ENCODE results near the gene DUS1L. TPM values are rescaled to one million over a fixed set of nuclear protein-coding genes. Genes with fewer than 3 reads are reported as not detected.

Gene DUS1L
- total RNA-seq, 1 donor from 2014 or later, result 75.2 TPM

- no peak for DNase-seq (ENCODE audit: extremely low read depth, low read depth, low spot score)
Measured at GRCh38 chr17:82029990-82030469, 35.6 kb downstream of the DUS1L start.

DNA sequence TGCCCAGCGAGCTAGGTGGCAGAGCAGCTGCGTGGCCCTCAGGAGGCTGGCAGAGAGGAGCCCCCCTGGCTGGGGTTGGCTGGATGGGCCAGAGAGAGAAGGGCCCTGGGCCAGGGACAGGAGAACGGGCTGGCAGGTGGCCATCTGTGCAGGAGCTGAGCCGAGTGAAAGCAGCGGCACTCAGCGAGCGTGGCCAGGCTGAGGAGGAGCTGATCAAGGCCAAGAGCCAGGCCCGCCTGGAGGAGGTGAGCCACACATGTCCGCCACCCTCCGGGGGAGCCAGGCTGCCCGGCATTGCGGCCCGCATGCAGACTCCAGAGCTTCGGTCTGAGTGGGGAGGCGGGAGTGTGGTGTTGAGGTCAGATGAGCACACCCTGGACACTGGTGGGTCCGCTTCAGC is 36.2 kb downstream of the DUS1L start:
- DNase-seq (ENCODE audit: extremely low read depth, low read depth, low spot score), result no peak

- no peak for DNase-seq (ENCODE audit: extremely low read depth, low read depth, low spot score)
Measured at GRCh38 chr17:82028966-82029365, 36.6 kb downstream of the DUS1L start.

GRCh38 chr17:82028246-82028645 is 37.4 kb downstream of the DUS1L start:
- DNase-seq (ENCODE audit: extremely low read depth, low read depth, low spot score), result no peak

GRCh38 chr17:82025401-82026107 is 40.0 kb downstream of the DUS1L start:
- DNase-seq (ENCODE audit: extremely low read depth, low read depth, low spot score), result no peak

DNA sequence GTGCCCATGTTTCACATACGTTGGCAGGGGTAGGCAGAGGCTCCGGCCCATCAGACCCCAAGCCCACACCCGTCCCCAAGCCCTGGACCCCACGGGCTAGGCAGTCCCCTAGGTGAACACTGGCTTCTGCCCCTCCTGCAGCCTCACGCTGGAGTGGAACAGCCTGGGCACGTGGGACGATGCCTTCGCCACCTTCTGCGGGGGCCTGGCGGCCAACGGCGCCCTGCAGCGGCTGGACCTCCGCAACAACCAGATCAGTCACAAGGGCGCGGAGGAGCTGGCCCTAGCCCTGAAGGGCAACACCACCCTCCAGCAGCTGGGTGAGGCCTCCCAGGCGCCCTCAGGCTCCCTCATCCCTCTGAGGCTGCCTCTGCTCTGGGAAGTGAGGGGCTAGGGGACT is 40.7 kb downstream of the DUS1L start:
- DNase-seq (ENCODE audit: extremely low read depth, low read depth, low spot score), result no peak

DNA sequence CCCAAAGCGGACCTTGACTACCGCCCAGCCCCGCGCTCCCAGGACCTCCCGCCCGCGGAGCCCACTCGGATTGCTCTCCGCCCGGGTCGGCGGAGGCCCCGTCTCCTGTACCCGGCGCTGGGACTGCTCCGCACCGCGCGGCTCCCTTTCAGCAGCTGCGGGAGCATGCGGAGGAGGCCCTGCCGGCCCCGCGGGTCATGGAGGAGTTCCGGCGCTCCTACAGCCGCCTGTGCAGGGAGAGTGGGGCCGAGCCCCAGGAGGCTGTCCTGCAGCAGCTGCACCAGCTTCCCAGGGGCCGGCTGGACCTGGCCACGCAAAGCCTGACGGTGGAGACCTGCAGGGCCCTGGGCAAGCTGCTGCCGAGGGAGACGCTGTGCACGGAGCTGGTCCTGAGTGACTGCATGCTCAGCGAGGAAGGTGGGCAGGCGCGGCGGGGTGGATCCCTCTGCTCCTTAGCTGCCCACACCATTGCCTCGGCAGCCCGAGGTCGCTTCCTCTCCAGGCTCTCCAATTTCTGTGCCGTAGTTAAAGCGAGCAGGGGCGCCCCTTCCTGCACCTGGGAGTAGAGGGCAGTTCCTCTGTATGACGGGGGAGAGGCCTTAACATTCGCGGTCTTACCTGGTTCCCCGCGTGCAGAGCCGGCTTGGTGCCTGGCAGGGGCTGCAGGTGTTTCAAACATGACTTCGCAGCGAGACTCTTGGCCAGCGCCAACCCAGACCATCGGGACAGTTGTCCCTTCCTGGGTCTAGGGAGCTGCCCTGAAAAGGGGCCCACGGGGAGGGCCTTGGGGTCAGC is 42.0 kb downstream of the DUS1L start:
- no peak for DNase-seq (ENCODE audit: extremely low read depth, low read depth, low spot score)

GRCh38 chr17:82022981-82023446 is 42.6 kb downstream of the DUS1L start, which contains the start of gene LRRC45:
Gene LRRC45, plus strand, starts transcription at chr17:82023305. Its CDS starts 339 bp downstream, at chr17:82023644.
- DNase-seq (ENCODE audit: extremely low read depth, low read depth, low spot score), result peak; percentile 84

- no peak for DNase-seq (ENCODE audit: extremely low read depth, low read depth, low spot score)
Measured at GRCh38 chr17:82022310-82022980, 43.2 kb downstream of the DUS1L start, which contains the start of gene CENPX. Gene CENPX, minus strand, starts transcription at chr17:82022878. Its CDS starts 17 bp downstream, at chr17:82022861.

DNA sequence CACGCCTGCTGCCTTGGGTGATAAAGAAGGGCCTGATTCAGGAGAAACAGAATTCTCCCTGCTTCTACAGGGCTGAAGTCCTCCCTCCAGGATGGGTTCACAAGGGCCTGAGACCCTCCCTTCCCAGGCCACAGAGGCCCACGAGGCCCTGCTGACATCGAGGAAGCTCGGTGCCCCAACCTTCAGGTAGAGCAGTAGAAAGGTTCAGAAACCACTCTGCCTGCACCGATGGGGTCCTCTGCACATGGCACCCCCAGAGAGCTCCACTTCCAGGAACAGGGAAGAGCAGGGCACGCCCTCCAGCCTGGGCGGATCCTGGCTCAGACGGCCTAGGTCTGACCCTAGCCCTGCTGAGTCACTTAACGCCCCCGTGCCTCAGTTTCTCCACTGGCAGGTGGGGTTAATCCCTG is 43.7 kb downstream of the DUS1L start:
- no peak for DNase-seq (ENCODE audit: extremely low read depth, low read depth, low spot score)

GRCh38 chr17:82021107-82021899 is 44.3 kb downstream of the DUS1L start:
- no peak for DNase-seq (ENCODE audit: extremely low read depth, low read depth, low spot score)

GRCh38 chr17:82020572-82021106 is 45.0 kb downstream of the DUS1L start:
- DNase-seq (ENCODE audit: extremely low read depth, low read depth, low spot score), result no peak

- no peak for DNase-seq (ENCODE audit: extremely low read depth, low read depth, low spot score)
Measured at GRCh38 chr17:82019690-82020571, 45.7 kb downstream of the DUS1L start.

- no peak for DNase-seq (ENCODE audit: extremely low read depth, low read depth, low spot score)
Measured at GRCh38 chr17:82018989-82019689, 46.5 kb downstream of the DUS1L start.

DNA sequence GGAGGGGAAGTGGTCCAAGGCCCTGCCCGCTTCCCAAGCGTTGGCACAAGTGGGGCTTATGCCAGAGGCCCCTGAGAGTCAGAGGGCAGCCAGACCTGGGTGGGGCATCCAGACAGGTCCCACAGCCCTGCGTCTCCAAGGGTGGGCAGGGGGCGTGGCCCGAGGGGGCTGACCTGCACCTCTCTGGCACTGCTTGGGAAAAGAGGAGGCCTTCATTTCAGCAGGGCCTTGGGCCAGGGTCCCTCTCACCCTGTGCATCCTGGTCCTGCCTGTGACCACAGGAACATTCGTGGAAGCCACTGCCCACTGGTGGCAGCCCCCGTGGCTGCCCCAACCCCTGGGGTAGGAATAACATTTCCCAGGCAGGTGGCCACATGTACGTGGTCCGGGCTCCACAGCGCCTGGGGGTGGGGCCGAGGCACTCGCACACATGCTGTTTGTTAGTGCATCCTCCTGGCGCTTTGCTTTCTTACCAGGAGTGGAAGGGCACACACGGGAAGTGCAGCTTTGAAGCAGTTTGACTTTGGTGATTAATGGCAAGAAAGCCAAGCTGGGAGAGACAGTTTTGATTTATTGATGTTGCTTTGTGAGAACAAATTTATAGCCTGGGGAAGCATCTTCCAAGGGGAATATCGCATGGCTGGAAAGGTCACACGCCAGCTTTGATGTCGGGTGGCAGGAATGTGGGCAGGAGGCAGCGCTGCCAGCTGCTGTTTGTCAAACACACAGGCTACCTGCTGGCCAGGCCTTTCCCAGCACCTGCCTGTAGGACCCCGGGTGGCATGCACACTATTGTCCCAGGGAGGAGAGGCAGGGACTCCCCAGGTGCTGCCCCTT is 47.2 kb downstream of the DUS1L start:
- DNase-seq (ENCODE audit: extremely low read depth, low read depth, low spot score), result no peak

DNA sequence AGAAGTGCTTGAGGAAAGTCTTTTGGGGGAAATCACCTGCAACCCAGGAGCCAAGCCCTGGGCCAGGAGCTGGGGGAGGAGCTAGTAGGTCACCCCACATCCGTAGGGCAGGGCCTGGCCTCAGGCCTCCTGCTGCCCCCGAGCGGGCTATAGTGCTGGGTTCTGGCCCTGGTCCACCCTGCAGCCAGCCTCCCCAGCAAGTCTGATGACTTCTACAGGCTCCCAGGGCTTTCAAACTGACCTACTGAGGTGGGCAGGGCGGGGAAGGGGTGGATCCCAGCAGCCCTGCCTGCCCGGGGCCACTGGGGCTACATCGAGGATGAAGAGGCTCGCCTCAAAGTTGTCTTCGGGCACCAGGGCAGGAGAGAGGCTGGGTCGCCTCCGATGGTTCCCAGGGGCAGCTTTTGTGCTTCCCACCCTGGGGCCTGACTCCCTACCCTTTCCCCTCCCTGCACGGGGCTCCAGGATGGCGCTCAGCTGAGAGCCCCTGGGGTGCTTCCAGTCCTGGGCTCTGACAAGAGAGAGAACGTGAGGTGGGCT is 47.9 kb downstream of the DUS1L start:
- DNase-seq (ENCODE audit: extremely low read depth, low read depth, low spot score), result no peak

GRCh38 chr17:82016875-82017459 is 48.6 kb downstream of the DUS1L start:
- no peak for DNase-seq (ENCODE audit: extremely low read depth, low read depth, low spot score)
